A549 (cell line): Measurements from ENCODE around the gene TLR5. TPM values are rescaled to one million over a fixed set of nuclear protein-coding genes. Genes with fewer than 3 reads are reported as not detected.

Experiments used
- ATAC-seq, 2 experiments: fragments of 200-7000 bp in 1 of 2; fragments of >200 bp in 1 of 2; cut with Nextera tagmentation in 1 of 2; cut with Tn5 transposase in 1 of 2; 3 replicates each; pipeline versions ENCODE4 v1.8.0 to v1.9.1; 2018 to 2020; ENCODE audit warnings: mild to moderate bottlenecking in 1 of 2, moderate library complexity in 1 of 2
- CTCF ChIA-PET: fragments of 300-600 bp; sonication (Branson Sonifier 250); formaldehyde crosslinking; extraction: SDS; loops from one replicate; lab custom pipeline; 2021; ENCODE audit warnings: antibody characterized with exemption, inconsistent platforms; lab: Yijun Ruan, JAX
- POLR2A ChIA-PET: fragments of 350-600 bp; formaldehyde crosslinking; extraction: SDS; loops from one replicate; lab custom pipeline; 2021; ENCODE audit warnings: antibody characterized with exemption, inconsistent platforms; lab: Yijun Ruan, JAX
- DNase-seq, 2 experiments: peaks; one replicate each; pipeline versions ENCODE4 v3.0.0 to v3.0.0-alpha.2; 2011 to 2016; ENCODE audit warnings: low read depth in 1 of 2, low spot score in 1 of 2
- FAIRE-seq: peaks from 2 replicates; lab custom pipeline; 2011; peaks lifted over from hg19 to GRCh38; lab: Jason Lieb, UNC
- H3K27ac ChIP-seq, 2 experiments: fragments of >200 bp; sonication (Bioruptor Twin); formaldehyde crosslinking; 3 replicates each; pipeline ENCODE4 v1.5.1; 2016 to 2017
- H3K4me1 ChIP-seq: fragments of >200 bp; sonication (Bioruptor Twin); formaldehyde crosslinking; 3 replicates; pipeline ENCODE4 v1.6.1; 2016
- H3K4me2 ChIP-seq: fragments of >200 bp; sonication (Bioruptor Twin); formaldehyde crosslinking; 3 replicates; pipeline ENCODE4 v1.6.1; 2016
- H3K4me3 ChIP-seq: fragments of >200 bp; sonication (Bioruptor Twin); formaldehyde crosslinking; 3 replicates; pipeline ENCODE4 v1.5.1; 2016
- H3K9me3 ChIP-seq: fragments of >200 bp; sonication (Bioruptor Twin); formaldehyde crosslinking; 3 replicates; pipeline ENCODE4 v1.6.1; 2016
- CEBPB ChIP-seq, 2 experiments: fragments of >200 bp in 1 of 2; sonication (Bioruptor Twin) in 1 of 2; formaldehyde crosslinking in 1 of 2; IDR thresholded peaks; 2 replicates each; pipeline ENCODE4 v1.6.1; 2012 to 2016
- CHD4 ChIP-seq: fragments of 200-600 bp; sonication (generic); IDR thresholded peaks from 2 replicates; pipeline ENCODE4 v1.6.1; 2016; ENCODE audit warnings: antibody characterized with exemption, mild to moderate bottlenecking, borderline replicate concordance
- EHF ChIP-seq: fragments of 250-450 bp; sonication (Bioruptor Pico); IDR thresholded peaks from 2 replicates; pipeline ENCODE4 v1.5.0; 2020; ENCODE audit warnings: mild to moderate bottlenecking
- ESRRA ChIP-seq: fragments of 150-350 bp; IDR thresholded peaks from 2 replicates; pipeline ENCODE4 v1.6.1; 2014; ENCODE audit warnings: mild to moderate bottlenecking, low read length, borderline replicate concordance
- FOSL2 ChIP-seq, 2 experiments: fragments of 450-650 bp in 1 of 2; fragments of >200 bp in 1 of 2; sonication (Bioruptor Twin) in 1 of 2; formaldehyde crosslinking; IDR thresholded peaks; 2 replicates each; pipeline versions ENCODE4 v1.5.0 to v1.6.1; 2016 to 2020; ENCODE audit warnings: mild to moderate bottlenecking in 1 of 2, moderate library complexity in 1 of 2
- HOXA7 ChIP-seq: fragments of 250-450 bp; sonication (Bioruptor Pico); IDR thresholded peaks from 2 replicates; pipeline ENCODE4 v1.5.0; 2020; ENCODE audit warnings: mild to moderate bottlenecking, moderate library complexity
- HOXB5 ChIP-seq: fragments of 250-450 bp; sonication (Bioruptor Pico); IDR thresholded peaks from 2 replicates; pipeline ENCODE4 v1.5.0; 2020; ENCODE audit warnings: mild to moderate bottlenecking, moderate library complexity
- JUNB ChIP-seq: fragments of >200 bp; sonication (Bioruptor Twin); formaldehyde crosslinking; IDR thresholded peaks from 2 replicates; pipeline ENCODE4 v1.6.1; 2016
- KDM1A ChIP-seq: fragments of 200-600 bp; sonication (generic); IDR thresholded peaks from 2 replicates; pipeline ENCODE4 v1.6.1; 2016; ENCODE audit warnings: low read depth, mild to moderate bottlenecking
- MAFK ChIP-seq: fragments of 450-650 bp; IDR thresholded peaks from 2 replicates; pipeline ENCODE4 v1.6.1; 2014; ENCODE audit not compliant: partially characterized antibody
- MYC ChIP-seq: IDR thresholded peaks from 2 replicates; pipeline ENCODE4 v1.6.1; 2012; ENCODE audit warnings: mild to moderate bottlenecking, inconsistent platforms, low read length, improper control_type of control experiment, borderline replicate concordance
- RARB ChIP-seq: fragments of 250-450 bp; sonication (Bioruptor Pico); IDR thresholded peaks from 2 replicates; pipeline ENCODE4 v1.8.0; 2021; ENCODE audit warnings: mild to moderate bottlenecking, moderate library complexity
- RFX5 ChIP-seq: fragments of 450-650 bp; IDR thresholded peaks from 2 replicates; pipeline ENCODE4 v1.7.1; 2014; ENCODE audit warnings: antibody characterized with exemption, mild to moderate bottlenecking, moderate library complexity
- SREBF2 ChIP-seq: fragments of 450-650 bp; IDR thresholded peaks from 2 replicates; pipeline ENCODE4 v1.6.1; 2014; ENCODE audit warnings: mild to moderate bottlenecking, moderate library complexity
- TP53 ChIP-seq: fragments of 250-450 bp; sonication (Bioruptor Pico); IDR thresholded peaks from 2 replicates; pipeline ENCODE4 v1.5.0; 2021; ENCODE audit warnings: mild to moderate bottlenecking, moderate library complexity
- ZFP36 ChIP-seq: fragments of 450-650 bp; IDR thresholded peaks from 2 replicates; pipeline ENCODE4 v1.6.1; 2014; ENCODE audit warnings: borderline replicate concordance; ENCODE audit not compliant: partially characterized antibody
- ZNF302 ChIP-seq: fragments of 250-450 bp; sonication (Bioruptor Pico); IDR thresholded peaks from 2 replicates; pipeline ENCODE4 v1.9.0; 2021; ENCODE audit warnings: inconsistent platforms, mild to moderate bottlenecking, moderate library complexity
- ZSCAN20 ChIP-seq: fragments of 250-450 bp; sonication (Bioruptor Pico); IDR thresholded peaks from 2 replicates; pipeline ENCODE4 v1.8.0; 2022; ENCODE audit warnings: mild to moderate bottlenecking, moderate library complexity
- WGBS: methylation state at CpG from one replicate; pipeline ENCODE4 v1.1.6; 2017; ENCODE audit errors: missing lambda C conversion rate; 5-methylcytosine and 5-hydroxymethylcytosine counted together
- polyA plus RNA-seq, 4 experiments: library from polyadenylated mRNA; depleted of rRNA in 3 of 4; stranded (reverse); fragments of >200 nt; fragmentation: RNase III in 1 of 4; extraction: RNeasy Plus Mini Kit Qiagen cat#74134 plus additional on column Dnase treatment in 1 of 4; gene quantifications; 2 replicates in 3 of 4; 3 replicates in 1 of 4; pipeline ENCODE4 v1.2.3, GENCODE V29; 2011 to 2017
- TF ChIP-seq, protein P1 (sequence below): IDR thresholded peaks from 2 replicates; pipeline ENCODE4 v1.6.1; 2012
- TF ChIP-seq, protein P2 (sequence below): fragments of 200-600 bp; sonication (generic); IDR thresholded peaks from 2 replicates; pipeline ENCODE4 v1.6.1; 2016; ENCODE audit warnings: antibody characterized with exemption, mild to moderate bottlenecking, moderate library complexity
- TF ChIP-seq, protein P3 (sequence below): fragments of >200 bp; sonication (Bioruptor Twin); formaldehyde crosslinking; IDR thresholded peaks from 3 replicates; pipeline ENCODE4 v1.5.1; 2016
- TF ChIP-seq, protein P4 (sequence below): IDR thresholded peaks from 2 replicates; pipeline ENCODE4 v1.6.1; 2012
- TF ChIP-seq, protein P5 (sequence below): fragments of 250-450 bp; sonication (Bioruptor Pico); IDR thresholded peaks from 2 replicates; pipeline ENCODE4 v1.5.0; 2020; ENCODE audit warnings: low read depth, mild to moderate bottlenecking, moderate library complexity

The TLR5 gene
- polyA plus RNA-seq, 2 of the 4 experiments (the other 2 are of a cell fraction) = 0.22 to 1.3 TPM

DNA sequence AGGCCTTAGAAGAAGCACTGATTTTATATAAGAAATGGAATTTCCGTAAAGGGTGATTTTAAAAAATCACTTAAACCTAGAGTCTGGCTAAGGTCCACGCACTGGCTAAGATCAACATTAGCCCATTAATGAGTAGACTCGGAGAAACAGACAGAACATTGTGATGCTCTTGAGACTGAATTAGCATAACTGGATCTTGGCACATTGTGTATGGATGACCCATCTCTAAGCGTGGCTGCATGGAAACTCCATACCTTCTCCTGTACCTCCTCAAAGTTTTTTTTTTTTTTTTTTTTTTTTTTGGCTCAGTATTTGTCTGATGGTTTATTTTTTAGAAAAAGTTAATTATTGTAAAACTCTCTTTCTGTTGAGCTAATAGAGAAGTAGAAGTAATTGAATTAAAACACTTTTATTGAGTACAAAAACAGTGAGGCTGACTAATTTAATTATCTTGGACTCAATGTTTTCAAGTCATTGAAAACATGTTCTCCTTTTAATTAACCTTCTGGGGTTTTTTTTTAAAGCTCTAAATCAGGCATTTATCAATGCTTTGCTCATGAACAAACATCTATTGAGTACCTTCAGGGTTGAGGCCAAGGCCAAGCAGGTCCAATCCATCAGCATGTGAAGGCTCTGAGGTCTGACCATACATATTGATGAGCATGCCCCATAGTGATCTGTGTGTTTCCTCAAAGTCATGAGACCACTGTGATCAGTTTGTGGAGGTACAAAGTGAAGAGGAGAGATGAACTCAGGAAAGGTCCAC is 74.0 kb downstream of the TLR5 start:
- H3K4me3 ChIP-seq = no peak overlapping the region
- no peaks in the 10 kb centered on the region for H3K4me1 ChIP-seq
- WGBS = 67% methylated on average over 4 of the region's 4 CpGs
- POLR2A ChIA-PET = no interaction called here
- FAIRE-seq (no peak), ATAC-seq (no peak), DNase-seq (no peak)
- TF ChIP-seq HOXA7 (CRISPR knock-in tag) (no peak), ZSCAN20 (CRISPR knock-in tag) (no peak), RFX5 (no peak), JUNB (no peak)
- CTCF ChIA-PET = interaction anchor here (1.0 to 1.7 kb wide), 2 partner anchors 8 to 12 kb away, joined by 3 to 5 read pairs; no protein-coding TSS in a partner anchor
- no peak overlapping the region for H3K4me2 ChIP-seq
- H3K27ac ChIP-seq = no peak overlapping the region
- no peaks in the 10 kb centered on the region for H3K9me3 ChIP-seq

DNA sequence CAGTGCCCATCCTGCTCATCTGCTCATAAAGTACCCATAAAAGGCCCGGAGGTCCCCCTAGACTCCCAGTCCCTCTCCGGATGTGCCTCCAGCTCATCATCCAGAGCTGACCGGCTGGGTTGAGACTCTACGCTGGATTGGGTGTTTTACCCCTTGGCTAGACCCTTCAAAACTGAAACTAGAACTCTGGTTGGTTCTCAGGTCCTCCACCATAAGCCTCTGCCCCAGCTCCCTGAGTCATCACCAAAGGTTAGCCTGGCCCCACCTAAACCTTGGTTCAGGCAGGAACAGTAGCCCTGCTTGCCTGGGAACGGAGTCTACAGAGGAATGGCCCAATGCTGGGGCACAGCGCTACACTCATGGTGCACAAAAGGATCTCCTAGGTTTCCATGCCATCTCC is 75.1 kb downstream of the TLR5 start:
- Histone ChIP-seq H3K4me3 (no peak overlapping the region), H3K9me3 (no peaks in the 10 kb centered on the region), H3K27ac (no peak overlapping the region), H3K4me1 (no peaks in the 10 kb centered on the region), H3K4me2 (no peak overlapping the region)
- ChIA-PET POLR2A (no interaction called here), CTCF (interaction anchor here (0.8 to 1.7 kb wide), 3 partner anchors 9 to 33 kb away, joined by 3 to 5 read pairs (median 3); no protein-coding TSS in a partner anchor)
- TF ChIP-seq CEBPB (IDR thresholded peaks at IDR 0.05) (no peak), FOSL2 (IDR thresholded peaks at IDR 0.05) (no peak), FOSL2 (CRISPR knock-in tag; IDR thresholded peaks at IDR 0.05) (no peak), SREBF2 (no peak), ZFP36 (no peak), TP53 (no peak), ESRRA (no peak), KDM1A (no peak), RARB (CRISPR knock-in tag) (no peak), JUNB (no peak), HOXB5 (CRISPR knock-in tag) (no peak), CHD4 (no peak), EHF (no peak), MYC (no peak), MAFK (no peak), ZNF302 (CRISPR knock-in tag) (no peak)
- TF ChIP-seq, protein P1, sequence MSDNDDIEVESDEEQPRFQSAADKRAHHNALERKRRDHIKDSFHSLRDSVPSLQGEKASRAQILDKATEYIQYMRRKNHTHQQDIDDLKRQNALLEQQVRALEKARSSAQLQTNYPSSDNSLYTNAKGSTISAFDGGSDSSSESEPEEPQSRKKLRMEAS = no peak
- TF ChIP-seq, protein P2, sequence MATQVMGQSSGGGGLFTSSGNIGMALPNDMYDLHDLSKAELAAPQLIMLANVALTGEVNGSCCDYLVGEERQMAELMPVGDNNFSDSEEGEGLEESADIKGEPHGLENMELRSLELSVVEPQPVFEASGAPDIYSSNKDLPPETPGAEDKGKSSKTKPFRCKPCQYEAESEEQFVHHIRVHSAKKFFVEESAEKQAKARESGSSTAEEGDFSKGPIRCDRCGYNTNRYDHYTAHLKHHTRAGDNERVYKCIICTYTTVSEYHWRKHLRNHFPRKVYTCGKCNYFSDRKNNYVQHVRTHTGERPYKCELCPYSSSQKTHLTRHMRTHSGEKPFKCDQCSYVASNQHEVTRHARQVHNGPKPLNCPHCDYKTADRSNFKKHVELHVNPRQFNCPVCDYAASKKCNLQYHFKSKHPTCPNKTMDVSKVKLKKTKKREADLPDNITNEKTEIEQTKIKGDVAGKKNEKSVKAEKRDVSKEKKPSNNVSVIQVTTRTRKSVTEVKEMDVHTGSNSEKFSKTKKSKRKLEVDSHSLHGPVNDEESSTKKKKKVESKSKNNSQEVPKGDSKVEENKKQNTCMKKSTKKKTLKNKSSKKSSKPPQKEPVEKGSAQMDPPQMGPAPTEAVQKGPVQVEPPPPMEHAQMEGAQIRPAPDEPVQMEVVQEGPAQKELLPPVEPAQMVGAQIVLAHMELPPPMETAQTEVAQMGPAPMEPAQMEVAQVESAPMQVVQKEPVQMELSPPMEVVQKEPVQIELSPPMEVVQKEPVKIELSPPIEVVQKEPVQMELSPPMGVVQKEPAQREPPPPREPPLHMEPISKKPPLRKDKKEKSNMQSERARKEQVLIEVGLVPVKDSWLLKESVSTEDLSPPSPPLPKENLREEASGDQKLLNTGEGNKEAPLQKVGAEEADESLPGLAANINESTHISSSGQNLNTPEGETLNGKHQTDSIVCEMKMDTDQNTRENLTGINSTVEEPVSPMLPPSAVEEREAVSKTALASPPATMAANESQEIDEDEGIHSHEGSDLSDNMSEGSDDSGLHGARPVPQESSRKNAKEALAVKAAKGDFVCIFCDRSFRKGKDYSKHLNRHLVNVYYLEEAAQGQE = no peak
- TF ChIP-seq, protein P3, sequence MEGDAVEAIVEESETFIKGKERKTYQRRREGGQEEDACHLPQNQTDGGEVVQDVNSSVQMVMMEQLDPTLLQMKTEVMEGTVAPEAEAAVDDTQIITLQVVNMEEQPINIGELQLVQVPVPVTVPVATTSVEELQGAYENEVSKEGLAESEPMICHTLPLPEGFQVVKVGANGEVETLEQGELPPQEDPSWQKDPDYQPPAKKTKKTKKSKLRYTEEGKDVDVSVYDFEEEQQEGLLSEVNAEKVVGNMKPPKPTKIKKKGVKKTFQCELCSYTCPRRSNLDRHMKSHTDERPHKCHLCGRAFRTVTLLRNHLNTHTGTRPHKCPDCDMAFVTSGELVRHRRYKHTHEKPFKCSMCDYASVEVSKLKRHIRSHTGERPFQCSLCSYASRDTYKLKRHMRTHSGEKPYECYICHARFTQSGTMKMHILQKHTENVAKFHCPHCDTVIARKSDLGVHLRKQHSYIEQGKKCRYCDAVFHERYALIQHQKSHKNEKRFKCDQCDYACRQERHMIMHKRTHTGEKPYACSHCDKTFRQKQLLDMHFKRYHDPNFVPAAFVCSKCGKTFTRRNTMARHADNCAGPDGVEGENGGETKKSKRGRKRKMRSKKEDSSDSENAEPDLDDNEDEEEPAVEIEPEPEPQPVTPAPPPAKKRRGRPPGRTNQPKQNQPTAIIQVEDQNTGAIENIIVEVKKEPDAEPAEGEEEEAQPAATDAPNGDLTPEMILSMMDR = no peak
- TF ChIP-seq, protein P4, sequence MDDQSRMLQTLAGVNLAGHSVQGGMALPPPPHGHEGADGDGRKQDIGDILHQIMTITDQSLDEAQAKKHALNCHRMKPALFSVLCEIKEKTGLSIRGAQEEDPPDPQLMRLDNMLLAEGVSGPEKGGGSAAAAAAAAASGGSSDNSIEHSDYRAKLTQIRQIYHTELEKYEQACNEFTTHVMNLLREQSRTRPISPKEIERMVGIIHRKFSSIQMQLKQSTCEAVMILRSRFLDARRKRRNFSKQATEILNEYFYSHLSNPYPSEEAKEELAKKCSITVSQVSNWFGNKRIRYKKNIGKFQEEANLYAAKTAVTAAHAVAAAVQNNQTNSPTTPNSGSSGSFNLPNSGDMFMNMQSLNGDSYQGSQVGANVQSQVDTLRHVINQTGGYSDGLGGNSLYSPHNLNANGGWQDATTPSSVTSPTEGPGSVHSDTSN = no peak
- TF ChIP-seq, protein P5, sequence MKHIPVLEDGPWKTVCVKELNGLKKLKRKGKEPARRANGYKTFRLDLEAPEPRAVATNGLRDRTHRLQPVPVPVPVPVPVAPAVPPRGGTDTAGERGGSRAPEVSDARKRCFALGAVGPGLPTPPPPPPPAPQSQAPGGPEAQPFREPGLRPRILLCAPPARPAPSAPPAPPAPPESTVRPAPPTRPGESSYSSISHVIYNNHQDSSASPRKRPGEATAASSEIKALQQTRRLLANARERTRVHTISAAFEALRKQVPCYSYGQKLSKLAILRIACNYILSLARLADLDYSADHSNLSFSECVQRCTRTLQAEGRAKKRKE (CRISPR knock-in tag) = no peak
- DNase-seq (no peak), ATAC-seq (no peak; a peak in 1 of 6 replicates), FAIRE-seq (no peak)
- WGBS = 67% methylated on average over 6 of the region's 6 CpGs
